H1 (cell line): Measurements from ENCODE around the gene IFIT1.

Experiments
- CTCF ChIP-seq, 3 experiments: IDR thresholded peaks; 1 replicate in 2 of 3; 2 replicates in 1 of 3; pipeline versions ENCODE4 v1.5.1 to v1.6.1; 2011; ENCODE audit warnings: low read length in 3 of 3, mild to moderate bottlenecking in 3 of 3, inconsistent platforms in 2 of 3, low read depth in 1 of 3, moderate library complexity in 1 of 3; ENCODE audit not compliant: insufficient read depth in 1 of 3; ENCODE audit errors: control extremely low read depth in 1 of 3
- KDM1A ChIP-seq: fragments of 200-600, 300-600 bp; sonication (generic); IDR thresholded peaks from 2 replicates; pipeline ENCODE4 v1.7.1; 2016; ENCODE audit warnings: mild to moderate bottlenecking, low read length, borderline replicate concordance
- POLR2A ChIP-seq, 2 experiments: IDR thresholded peaks; 1 replicate in 1 of 2; 2 replicates in 1 of 2; pipeline ENCODE4 v1.6.1; 2011; ENCODE audit warnings: low read depth in 2 of 2, low read length in 2 of 2, mild to moderate bottlenecking in 2 of 2; ENCODE audit errors: control extremely low read depth in 1 of 2

GRCh38 chr10:89426230-89426868 lies 33.9 kb downstream of the IFIT1 start:
- TF ChIP-seq POLR2A (IDR thresholded peaks at IDR 0.05; ENCODE audit: control extremely low read depth in 1 of 2, low read depth in 2 of 2, low read length in 2 of 2) (no peak), KDM1A (no peak), CTCF (IDR thresholded peaks at IDR 0.05; ENCODE audit: control extremely low read depth in 1 of 3, insufficient read depth in 1 of 3, low read depth in 1 of 3, low read length in 3 of 3) (peak in 2 of 3 experiments; percentile 68 to 78; a peak in 2 of 4 replicates)
